ENCODE data around the gene GLYATL1.
A peak's percentile ranks its signal among the peaks of the same experiment; 100 is the strongest.

GLYATL1 gene

DNA sequence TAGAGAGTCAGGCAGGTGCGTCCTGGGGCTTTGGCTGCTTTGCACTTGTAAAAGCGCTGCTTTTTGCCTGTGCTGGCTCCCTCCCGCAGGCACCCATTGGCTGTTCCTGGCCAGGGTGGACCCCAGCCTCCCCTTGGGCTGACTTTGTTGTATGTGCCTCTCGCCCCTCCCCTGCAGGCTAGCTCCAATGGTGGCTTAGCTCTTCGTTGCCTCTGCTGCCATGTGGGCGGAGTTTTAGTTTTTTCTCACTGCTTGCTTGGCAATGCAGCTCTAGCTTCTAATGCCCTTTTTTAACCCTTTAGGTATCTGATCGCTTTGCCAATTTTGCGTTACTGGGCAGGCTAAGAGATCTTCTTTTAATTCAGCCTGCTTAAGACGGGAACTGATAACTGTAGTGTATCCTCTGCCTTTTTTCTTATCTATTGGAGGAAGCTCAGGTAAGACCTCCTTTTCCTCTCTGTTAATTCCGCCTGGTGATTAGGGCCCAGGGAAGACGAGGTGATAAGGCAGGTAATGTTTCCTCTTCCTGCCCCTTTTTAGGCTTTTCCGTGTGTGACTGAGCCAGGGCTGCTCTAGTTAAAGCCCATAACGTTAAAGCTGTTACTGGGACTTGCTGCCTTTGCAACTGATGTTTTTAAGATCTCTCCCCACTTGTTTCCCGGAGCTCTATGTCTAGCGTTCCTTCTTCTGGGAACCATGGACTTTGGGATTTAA is 11.7 kb upstream of the GLYATL1 start:
- Mint-ChIP-seq H3K36me3 (ENCODE audit: low read depth) (no peaks in the 10 kb centered on the region), H3K4me1 (peaks cover 69% of the 10 kb centered on the region), H3K4me3 (peak overlapping the region; percentile 81), H3K27ac (peak overlapping the region; percentile 47), H3K27me3 (ENCODE audit: low read depth, poor library complexity) (no peaks in the 10 kb centered on the region), H3K9me3 (peaks cover 3% of the 10 kb centered on the region)
- DNase-seq, result peak; percentile 87
- TF ChIP-seq, protein P1, sequence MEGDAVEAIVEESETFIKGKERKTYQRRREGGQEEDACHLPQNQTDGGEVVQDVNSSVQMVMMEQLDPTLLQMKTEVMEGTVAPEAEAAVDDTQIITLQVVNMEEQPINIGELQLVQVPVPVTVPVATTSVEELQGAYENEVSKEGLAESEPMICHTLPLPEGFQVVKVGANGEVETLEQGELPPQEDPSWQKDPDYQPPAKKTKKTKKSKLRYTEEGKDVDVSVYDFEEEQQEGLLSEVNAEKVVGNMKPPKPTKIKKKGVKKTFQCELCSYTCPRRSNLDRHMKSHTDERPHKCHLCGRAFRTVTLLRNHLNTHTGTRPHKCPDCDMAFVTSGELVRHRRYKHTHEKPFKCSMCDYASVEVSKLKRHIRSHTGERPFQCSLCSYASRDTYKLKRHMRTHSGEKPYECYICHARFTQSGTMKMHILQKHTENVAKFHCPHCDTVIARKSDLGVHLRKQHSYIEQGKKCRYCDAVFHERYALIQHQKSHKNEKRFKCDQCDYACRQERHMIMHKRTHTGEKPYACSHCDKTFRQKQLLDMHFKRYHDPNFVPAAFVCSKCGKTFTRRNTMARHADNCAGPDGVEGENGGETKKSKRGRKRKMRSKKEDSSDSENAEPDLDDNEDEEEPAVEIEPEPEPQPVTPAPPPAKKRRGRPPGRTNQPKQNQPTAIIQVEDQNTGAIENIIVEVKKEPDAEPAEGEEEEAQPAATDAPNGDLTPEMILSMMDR (IDR thresholded peaks at IDR 0.05), result no peak

DNA sequence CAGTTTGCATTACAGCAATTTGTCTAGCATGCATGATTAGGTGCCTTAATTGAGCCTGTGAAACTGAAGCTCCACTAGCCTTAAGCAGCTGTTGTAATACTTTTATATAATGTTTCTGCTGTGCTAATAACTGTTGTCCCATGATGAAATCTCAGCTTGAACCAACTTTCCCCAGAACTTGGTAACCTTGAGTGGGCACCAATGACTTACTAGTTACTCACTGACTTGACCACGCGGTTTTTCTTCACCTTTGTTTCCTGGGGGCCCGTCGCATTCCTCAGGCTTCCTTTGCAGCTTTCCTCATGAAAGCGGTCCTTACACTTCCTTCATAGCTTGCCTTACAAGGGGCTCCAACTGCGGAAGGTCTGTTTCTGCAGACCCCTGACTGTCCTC is 11.2 kb upstream of the GLYATL1 start:
- Mint-ChIP-seq H3K4me3 (peak overlapping the region; percentile 81), H3K36me3 (ENCODE audit: low read depth) (no peaks in the 10 kb centered on the region), H3K4me1 (peaks cover 68% of the 10 kb centered on the region), H3K9me3 (peaks cover 3% of the 10 kb centered on the region), H3K27ac (peak overlapping the region; percentile 57), H3K27me3 (ENCODE audit: low read depth, poor library complexity) (no peaks in the 10 kb centered on the region)
- DNase-seq, result peak; percentile 13
- TF ChIP-seq, protein P1 (IDR thresholded peaks at IDR 0.05), result no peak

DNA sequence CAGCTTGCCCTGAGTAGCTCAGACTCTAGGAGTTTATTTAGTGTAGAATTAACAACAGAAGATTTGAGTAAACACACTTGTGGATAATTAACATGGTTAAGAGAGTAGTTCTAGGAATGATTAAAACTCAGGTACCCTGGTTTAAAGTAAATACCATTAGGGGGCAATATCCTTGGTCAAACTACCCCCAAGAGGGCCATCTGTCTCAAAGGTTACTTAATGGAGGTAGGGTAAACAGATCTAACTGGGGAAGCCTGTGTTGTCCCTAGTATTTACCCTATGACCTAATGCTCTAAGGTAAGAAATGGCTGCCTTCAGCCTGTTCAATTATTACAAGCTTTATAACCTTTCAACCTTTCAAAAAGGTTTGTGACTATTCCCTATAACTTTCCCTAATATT is 10.6 kb upstream of the GLYATL1 start:
- Mint-ChIP-seq H3K4me3 (peak overlapping the region; percentile 81), H3K36me3 (ENCODE audit: low read depth) (no peaks in the 10 kb centered on the region), H3K27me3 (ENCODE audit: low read depth, poor library complexity) (no peaks in the 10 kb centered on the region), H3K4me1 (peaks cover 62% of the 10 kb centered on the region), H3K9me3 (peaks cover 3% of the 10 kb centered on the region), H3K27ac (peak overlapping the region; percentile 57)
- TF ChIP-seq, protein P1 (IDR thresholded peaks at IDR 0.05), result no peak
- DNase-seq, result no peak

DNA sequence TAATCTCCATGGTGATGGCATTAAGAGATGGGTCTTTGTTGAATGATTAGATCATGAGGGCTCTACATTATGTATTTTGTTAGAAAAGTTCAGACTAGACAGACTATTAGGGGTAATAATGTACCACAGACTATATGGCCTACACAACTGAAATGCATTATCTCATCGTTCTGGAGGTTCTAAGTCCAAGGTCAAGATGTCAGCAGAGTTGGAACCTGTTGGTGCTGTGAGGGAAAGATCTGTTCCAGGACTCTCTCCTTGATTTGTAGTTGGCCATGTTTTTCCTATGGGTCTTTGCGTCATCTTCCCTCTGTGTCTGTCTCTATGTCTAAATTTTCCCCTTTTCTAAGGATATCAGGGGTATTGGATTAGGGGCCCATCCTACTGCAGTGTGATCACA is 8.4 kb upstream of the GLYATL1 start:
- no peak overlapping the region for H3K27ac Mint-ChIP-seq
- no peak overlapping the region for H3K4me3 Mint-ChIP-seq
- DNase-seq, result no peak
- H3K27me3 Mint-ChIP-seq (ENCODE audit: low read depth, poor library complexity), result no peaks in the 10 kb centered on the region
- peaks cover 43% of the 10 kb centered on the region for H3K4me1 Mint-ChIP-seq
- TF ChIP-seq, protein P1 (IDR thresholded peaks at IDR 0.05), result no peak
- H3K36me3 Mint-ChIP-seq (ENCODE audit: low read depth), result no peaks in the 10 kb centered on the region
- H3K9me3 Mint-ChIP-seq, result peaks cover 3% of the 10 kb centered on the region

DNA sequence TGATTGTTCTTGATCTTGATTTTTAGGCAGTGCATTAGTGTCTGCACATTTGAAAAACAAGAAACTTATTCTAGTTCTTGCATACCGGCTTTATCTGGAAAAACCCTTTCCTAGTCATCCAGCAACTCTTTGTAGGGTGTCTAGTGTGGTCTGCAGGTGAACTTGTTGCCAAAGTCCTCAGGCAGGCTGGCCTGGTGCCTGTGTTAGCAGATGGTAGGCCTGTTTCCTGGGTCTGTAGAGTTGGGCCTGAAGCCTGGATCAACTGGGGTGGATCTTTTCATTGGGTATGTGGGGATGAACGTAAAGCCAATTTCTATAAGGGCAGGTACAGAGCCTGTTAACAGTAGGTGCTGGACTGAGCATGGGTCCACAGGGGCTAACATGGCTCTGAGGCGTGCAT is 5.6 kb upstream of the GLYATL1 start:
- Mint-ChIP-seq H3K36me3 (ENCODE audit: low read depth) (no peaks in the 10 kb centered on the region), H3K27ac (no peak overlapping the region), H3K27me3 (ENCODE audit: low read depth, poor library complexity) (peaks cover 4% of the 10 kb centered on the region), H3K4me1 (peaks cover 16% of the 10 kb centered on the region), H3K4me3 (no peak overlapping the region), H3K9me3 (peaks cover 3% of the 10 kb centered on the region)
- DNase-seq, result no peak
- TF ChIP-seq, protein P1 (IDR thresholded peaks at IDR 0.05), result no peak

DNA sequence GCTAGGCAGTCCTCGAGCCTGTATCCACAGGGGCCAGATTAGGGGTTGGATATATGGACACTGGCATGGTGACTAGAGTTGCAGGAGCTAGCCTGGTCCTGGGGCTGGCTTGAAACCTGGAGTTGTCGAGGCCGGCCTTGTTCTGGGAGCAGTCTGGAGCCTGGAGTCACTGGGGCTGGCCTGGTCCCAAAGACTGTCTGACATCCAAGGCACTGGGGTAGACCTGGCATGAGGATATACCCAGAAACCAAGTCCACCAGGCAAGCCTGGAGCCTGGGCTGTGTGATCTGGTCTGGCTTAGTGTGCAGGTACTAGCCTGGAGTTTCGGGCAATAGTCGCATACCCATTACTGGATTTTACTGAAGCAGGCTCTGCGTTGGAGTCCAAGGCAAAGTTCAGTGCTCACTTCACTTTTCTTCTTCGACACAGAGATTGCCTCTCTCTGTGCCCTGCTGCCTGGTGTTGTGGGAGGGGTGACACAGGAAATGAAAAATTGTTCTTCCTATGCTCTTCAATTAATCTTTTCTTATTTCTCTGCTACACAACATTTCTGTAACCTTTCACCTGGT is 4.3 kb upstream of the GLYATL1 start:
- no peaks in the 10 kb centered on the region for H3K36me3 Mint-ChIP-seq (ENCODE audit: low read depth)
- TF ChIP-seq, protein P1 (IDR thresholded peaks at IDR 0.05), result no peak
- peaks cover 4% of the 10 kb centered on the region for H3K4me1 Mint-ChIP-seq
- H3K4me3 Mint-ChIP-seq, result no peak overlapping the region
- no peak for DNase-seq
- H3K27ac Mint-ChIP-seq, result no peak overlapping the region
- peaks cover 6% of the 10 kb centered on the region for H3K27me3 Mint-ChIP-seq (ENCODE audit: low read depth, poor library complexity)
- peaks cover 3% of the 10 kb centered on the region for H3K9me3 Mint-ChIP-seq
